Retinal pigment epithelial cell (primary cell): ENCODE measurements around the gene CSH2.
"Not testable (repeated sequence)": the region's sequence is repeated elsewhere in the genome, so short reads cannot be mapped to it uniquely, and the experiment has no call there.

ENCODE experiments used
- DNase-seq: peaks from one replicate; pipeline ENCODE4 v3.0.0-alpha.2; 2010; ENCODE audit warnings: low read depth
- H3K4me3 ChIP-seq: 2 replicates; pipeline ENCODE4 v1.5.1; 2011; ENCODE audit warnings: mild to moderate bottlenecking, low read length, control low read depth, moderate library complexity
- TF ChIP-seq, protein P1 (sequence below): conservative IDR thresholded peaks from 2 replicates; pipeline ENCODE4 v1.5.1; 2011; ENCODE audit warnings: low read depth, low read length, control low read depth, inconsistent platforms

Gene CSH2

DNA sequence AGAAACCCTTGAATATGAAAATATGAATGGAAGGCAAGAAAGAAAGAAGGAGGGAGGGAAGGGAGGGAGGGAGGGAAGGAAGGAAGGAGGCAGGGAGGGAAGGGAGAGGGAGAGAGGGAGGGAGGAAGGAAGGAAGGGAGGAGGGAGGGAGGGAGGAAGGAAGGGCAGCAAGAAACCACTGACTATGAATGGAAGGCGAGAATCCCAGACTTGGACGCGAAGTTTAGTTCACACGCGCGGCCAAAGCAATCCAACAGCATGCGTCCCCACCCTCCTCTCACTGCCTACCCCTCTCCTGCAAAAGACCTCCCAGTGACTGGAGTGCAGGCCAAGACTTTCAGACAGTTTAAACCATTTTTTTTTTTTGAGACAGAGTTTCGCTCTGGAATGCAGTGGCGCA lies 23.1 kb downstream of the CSH2 start:
- H3K4me3 ChIP-seq, result no peak overlapping the region
- no peak for DNase-seq
- TF ChIP-seq, protein P1, sequence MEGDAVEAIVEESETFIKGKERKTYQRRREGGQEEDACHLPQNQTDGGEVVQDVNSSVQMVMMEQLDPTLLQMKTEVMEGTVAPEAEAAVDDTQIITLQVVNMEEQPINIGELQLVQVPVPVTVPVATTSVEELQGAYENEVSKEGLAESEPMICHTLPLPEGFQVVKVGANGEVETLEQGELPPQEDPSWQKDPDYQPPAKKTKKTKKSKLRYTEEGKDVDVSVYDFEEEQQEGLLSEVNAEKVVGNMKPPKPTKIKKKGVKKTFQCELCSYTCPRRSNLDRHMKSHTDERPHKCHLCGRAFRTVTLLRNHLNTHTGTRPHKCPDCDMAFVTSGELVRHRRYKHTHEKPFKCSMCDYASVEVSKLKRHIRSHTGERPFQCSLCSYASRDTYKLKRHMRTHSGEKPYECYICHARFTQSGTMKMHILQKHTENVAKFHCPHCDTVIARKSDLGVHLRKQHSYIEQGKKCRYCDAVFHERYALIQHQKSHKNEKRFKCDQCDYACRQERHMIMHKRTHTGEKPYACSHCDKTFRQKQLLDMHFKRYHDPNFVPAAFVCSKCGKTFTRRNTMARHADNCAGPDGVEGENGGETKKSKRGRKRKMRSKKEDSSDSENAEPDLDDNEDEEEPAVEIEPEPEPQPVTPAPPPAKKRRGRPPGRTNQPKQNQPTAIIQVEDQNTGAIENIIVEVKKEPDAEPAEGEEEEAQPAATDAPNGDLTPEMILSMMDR, result no peak

DNA sequence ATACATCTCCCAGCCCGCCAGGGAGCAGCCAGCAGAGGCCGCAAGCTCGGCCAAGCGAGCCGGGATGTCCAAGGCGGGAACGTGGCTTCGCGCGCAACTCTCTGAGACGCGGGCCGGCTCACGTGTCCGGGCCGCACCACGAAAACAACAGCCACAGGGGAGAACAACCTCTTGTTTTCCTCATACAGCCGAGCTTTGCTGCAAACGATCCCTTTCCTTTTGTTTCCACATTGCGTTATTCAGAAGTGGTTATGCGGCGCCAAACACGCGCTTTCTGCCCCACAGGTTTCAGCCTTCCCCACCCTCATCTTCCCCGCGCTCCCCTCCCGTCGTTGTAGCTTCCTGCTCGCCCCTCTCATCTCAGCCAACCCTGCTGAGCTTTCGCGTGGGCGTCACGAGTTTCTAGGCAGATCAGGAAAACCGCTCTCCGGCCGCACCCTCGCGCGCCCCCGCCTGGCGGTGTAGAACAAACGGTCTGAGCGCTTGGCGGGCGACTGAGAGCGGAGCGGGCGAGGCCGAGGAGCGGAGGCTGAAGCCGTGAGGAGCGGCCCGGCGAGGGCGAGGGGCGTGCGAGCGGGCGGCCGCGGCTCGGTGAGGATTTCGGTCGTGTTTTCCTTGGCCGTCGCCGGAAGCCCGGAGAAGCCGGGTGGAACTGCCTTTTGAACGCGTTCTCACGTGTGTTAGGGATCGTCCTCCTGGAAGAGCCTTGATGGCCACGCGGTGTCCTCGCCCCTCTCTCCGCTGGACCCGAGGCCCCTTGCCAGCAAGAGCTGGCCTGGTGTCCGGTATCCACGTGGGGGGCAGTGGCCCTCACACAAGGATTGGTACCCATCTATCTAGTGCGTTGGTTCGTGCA lies 24.4 kb downstream of the CSH2 start:
- peak overlapping the region; percentile 41 for H3K4me3 ChIP-seq
- peak; percentile 69 for DNase-seq
- TF ChIP-seq, protein P1, result peak; percentile 69

DNA sequence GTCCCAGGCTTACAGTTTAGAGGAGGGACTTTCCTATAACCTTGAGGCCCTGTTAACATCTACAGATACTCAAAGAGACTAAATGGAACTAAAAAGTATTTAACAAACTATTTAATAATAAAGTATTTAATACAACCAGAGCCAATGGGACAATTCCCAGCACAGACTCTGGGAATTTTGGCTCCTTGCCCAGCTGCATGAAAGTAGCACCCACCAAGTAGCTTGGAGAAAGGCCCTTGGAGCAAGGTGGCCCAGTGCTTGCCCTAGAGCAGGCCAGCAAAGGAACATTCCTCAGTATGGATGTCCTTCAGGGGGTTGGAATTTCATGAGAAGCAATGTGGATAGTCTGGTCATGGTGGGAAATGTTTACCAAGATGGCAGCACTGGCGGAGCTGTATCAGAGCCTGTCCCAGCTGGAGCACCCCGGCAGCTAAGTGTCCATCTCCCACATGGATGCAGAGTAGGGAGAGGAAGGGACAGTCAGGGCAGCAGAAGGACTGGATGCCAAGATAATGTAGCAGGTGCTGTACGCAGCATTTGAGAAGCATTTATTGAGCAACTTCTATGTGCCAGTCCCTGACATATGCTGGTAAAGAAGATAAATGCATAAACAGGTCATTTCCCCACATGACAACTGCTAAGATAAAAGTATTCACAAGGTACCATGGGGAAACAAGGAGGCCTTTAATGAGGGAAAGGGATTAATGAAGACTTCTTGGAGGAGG lies 25.8 kb downstream of the CSH2 start:
- no peak for DNase-seq
- TF ChIP-seq, protein P1, result no peak
- no peak overlapping the region for H3K4me3 ChIP-seq

DNA sequence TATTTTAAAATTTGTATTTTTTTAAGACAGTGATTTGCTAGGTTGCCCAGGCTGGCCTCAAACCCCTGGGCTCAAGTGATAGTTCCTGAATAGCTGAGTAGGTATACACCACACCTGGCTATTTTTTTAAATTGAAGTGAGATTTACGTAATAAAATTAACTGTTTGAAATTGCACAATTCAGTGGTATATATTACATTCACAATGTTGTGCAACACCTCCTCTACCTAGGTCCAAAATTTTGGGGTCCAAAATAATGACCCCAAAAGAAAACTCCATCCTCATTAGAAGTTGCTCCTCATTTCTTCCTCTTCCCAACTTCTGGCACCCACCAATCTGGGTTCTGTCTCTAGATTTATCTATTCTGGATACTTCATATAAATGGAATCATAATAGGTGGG lies 28.0 kb downstream of the CSH2 start:
- TF ChIP-seq, protein P1, result no peak
- no peak overlapping the region for H3K4me3 ChIP-seq
- DNase-seq, result no peak

DNA sequence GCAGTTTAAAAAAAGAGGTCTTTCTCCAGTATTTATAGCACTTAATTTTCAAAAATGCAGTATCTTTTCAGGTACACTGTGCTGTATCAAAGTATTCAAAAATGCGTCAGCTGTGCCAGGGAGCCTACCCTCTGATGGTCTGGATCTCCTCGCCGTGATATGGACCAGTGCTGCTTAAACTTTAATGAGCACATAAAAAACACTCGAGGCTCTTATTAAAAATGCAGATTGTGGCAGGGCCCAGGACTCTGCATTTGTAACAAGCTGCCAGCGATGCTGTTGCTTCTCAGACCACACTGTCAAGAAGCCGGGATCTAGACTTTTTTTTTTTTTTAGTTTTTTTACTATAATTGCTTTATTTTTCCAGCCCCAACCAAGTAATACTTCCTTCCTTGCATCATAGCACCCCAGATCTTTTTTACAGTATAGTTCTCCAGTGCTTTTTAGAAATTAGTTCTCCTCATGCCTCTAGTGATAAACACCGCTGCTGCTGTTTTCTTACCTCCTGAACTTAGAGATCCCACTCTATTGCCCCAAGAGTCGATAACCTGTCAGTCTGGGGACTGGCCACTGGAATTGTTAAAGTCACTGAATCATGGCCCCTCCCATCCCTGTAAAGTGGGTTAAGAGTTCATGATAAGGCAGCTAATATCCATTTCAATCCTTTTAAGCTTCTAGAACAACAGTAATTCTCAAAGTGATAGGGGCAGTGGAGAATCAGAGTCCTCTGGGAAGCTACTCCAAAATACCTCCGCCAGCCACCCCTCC lies 29.4 kb downstream of the CSH2 start:
- TF ChIP-seq, protein P1, result no peak
- DNase-seq, result no peak
- H3K4me3 ChIP-seq, result no peak overlapping the region

DNA sequence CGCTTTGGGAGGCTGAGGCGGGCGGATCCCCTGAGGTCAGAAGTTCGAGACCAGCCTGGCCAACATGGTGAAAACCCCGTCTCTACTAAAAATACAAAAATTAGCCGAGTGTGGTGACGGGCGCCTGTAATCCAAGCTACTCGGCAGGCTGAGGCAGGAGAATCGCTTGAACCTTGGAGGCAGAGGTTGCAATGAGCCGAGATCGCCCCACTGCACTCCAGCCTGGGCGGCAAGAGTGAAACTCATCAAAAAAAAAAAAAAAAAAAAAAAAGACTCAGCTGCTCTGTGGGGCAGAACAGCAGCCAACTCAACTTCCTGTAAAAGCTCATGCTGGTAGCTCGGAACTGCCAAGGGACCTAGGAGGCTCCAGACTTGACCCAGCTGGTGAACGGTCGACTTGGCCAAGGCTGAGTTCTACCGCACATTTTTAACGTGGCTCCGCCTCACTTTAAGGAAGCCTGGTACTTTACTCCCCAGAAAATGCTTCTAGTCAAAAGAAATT lies 30.0 kb downstream of the CSH2 start:
- not testable (repeated sequence) for DNase-seq
- peak overlapping the region; percentile 88 for H3K4me3 ChIP-seq
